Heart right ventricle (tissue), 16 donors: ENCODE data around the gene CLMN. TPM values are rescaled to one million over a fixed set of nuclear protein-coding genes. Genes with fewer than 3 reads are reported as not detected.

ENCODE experiments used
- ATAC-seq, 8 donors: fragments of 200-7000 bp; cut with Tn5 transposase; one replicate each; pipeline ENCODE4 v1.9.1; 2020; ENCODE audit warnings: mild to moderate bottlenecking in 8 of 8, moderate library complexity in 8 of 8, moderate number of reproducible peaks in 1 of 8
- DNase-seq, 2 donors: peaks; one replicate each; pipeline ENCODE4 v3.0.0-alpha.2; 2020
- H3K27ac ChIP-seq, 10 donors: fragments of 200-600 bp; sonication (generic) in 2 of 10; one replicate each; pipeline versions ENCODE4 v1.5.0 to v1.8.0; 2020 to 2022; ENCODE audit warnings: mild to moderate bottlenecking in 3 of 10
- H3K27me3 ChIP-seq, 7 donors: fragments of 200-600 bp; one replicate each; pipeline ENCODE4 v1.8.0; 2021 to 2022; ENCODE audit warnings: mild to moderate bottlenecking in 2 of 7
- H3K36me3 ChIP-seq, 9 donors: fragments of 200-600 bp; sonication (generic) in 1 of 9; one replicate each; pipeline versions ENCODE4 v1.5.0 to v1.8.0; 2020 to 2022; ENCODE audit warnings: mild to moderate bottlenecking in 2 of 9
- H3K4me1 ChIP-seq, 9 donors: fragments of 200-600 bp; sonication (generic) in 1 of 9; one replicate each; pipeline versions ENCODE4 v1.5.0 to v1.8.0; 2020 to 2022; ENCODE audit warnings: mild to moderate bottlenecking in 4 of 9
- H3K4me3 ChIP-seq, 10 donors: fragments of 200-600 bp; sonication (generic) in 2 of 10; one replicate each; pipeline versions ENCODE4 v1.5.0 to v1.8.0; 2020 to 2022; ENCODE audit warnings: mild to moderate bottlenecking in 7 of 10, moderate library complexity in 2 of 10
- H3K9me3 ChIP-seq, 11 donors: fragments of 200-600 bp in 10 of 11; sonication (generic) in 2 of 11; one replicate each; pipeline versions ENCODE4 v1.5.0 to v1.8.0; 2013 to 2022; ENCODE audit warnings: mild to moderate bottlenecking in 2 of 11, control low read depth in 1 of 11, moderate library complexity in 1 of 11
- CTCF ChIP-seq, 9 donors: fragments of 200-600 bp; sonication (generic) in 2 of 9; IDR thresholded peaks; one replicate each; pipeline versions ENCODE4 v1.5.0 to v1.8.0; 2021 to 2022; ENCODE audit warnings: antibody characterized with exemption in 9 of 9, mild to moderate bottlenecking in 5 of 9, moderate library complexity in 1 of 9
- WGBS, 2 donors: extraction: QIAGEN DNeasy Blood & Tissue Kit; methylation state at CpG; one replicate each; pipeline ENCODE4 v1.1.7; 2013; ENCODE audit warnings: inconsistent platforms in 1 of 2; 5-methylcytosine and 5-hydroxymethylcytosine counted together
- intact Hi-C, 10 donors: fragments of 100-400 bp; cut with DNase I; formaldehyde crosslinking; loops; one replicate each; pipeline versions ENCODE4 v1.11.1 to v1.14.2; 2022
- polyA plus RNA-seq, 2 donors: library from polyadenylated mRNA; stranded (reverse); fragments of 200-250 nt; gene quantifications; one replicate each; pipeline ENCODE4 v1.2.3, GENCODE V29; 2013
- total RNA-seq, 10 donors: library from RNA; stranded (reverse); fragmentation: NEBNext Ultra II Directional in 3 of 10; extraction: Animal tissue kit (Norgen Biotek cat#: 25700) in 3 of 10; gene quantifications; one replicate each; pipeline versions ENCODE4 v1.2.1 to v1.2.4, GENCODE V29; 2021 to 2023
- donor health status: Arrhythmogenic right ventricular cardiomyopathy.
- donor health status: ischemic (EF 13 %, LVEDD 7.1; RV severe dilation, severe dysfunction).
- donor health status: healthy with polysubstance abuse.
- donor health status: DM: no; HTN: yes; CAD: no.
- donor health status: DM: no; HTN: no; CAD: no.
- donor health status: ischemic (EF 25% LVEDD 6.9; RV normal size, moderate dysfunction).
- donor health status: ischemic (EF 25% LVEDD 5.7; RV mildly dilated, moderate dysfunction).
- donor health status: healthy.
- donor health status: DM: yes; HTN: yes; CAD: no.
- donor health status: Ischemic cardiomyopathy.
- donor health status: ischemic (EF 35%, LVEDD 5.7; RV mildly dilated, moderate dysfunction).
- donor health status: nonischemic (EF 11% LVEDD 7.7; RV severe dilation, severe dysfunction).
- donor health status: DM: yes; HTN: yes; CAD: no.
- donor health status: PGD.
- donor health status: ischemic (EF 29% LVEDD 5.4; RV normal size, mild dysfunction).
- donor health status: nonischemic (EF 23%, LVEDD 6.1; RV moderate dilation, normal function).

The CLMN gene
- total and polyA plus RNA-seq, 12 donors, result 2.6 to 14.5 (median 5.9) TPM

DNA sequence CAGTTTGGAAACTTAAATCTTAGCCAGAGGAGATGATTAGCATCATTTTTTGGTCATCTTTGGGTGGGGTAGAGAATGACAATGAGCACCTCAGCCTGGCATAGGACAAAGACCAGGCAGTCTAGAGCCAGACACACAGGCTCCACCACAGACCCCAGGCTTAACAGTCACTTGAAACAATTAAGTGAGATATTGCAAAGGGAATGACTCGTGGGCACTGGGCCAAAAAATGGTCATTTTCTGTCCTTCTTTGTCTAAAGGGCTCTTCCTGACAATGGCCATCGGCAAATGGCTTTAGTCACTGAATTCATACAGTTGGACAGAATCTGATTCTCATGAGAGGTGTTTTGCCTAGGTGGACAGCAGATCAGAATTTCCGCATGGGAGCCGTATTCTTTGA lies 84.4 kb downstream of the CLMN start:
- peaks cover 0 to 58% (median 17%) of the 10 kb centered on the region in 9 donors for H3K4me1 ChIP-seq
- WGBS, 2 donors, result 67 to 83% methylated on average over 4 of the region's 4 CpGs
- TF ChIP-seq CTCF (IDR thresholded peaks at IDR 0.05), result no peak
- no peaks in the 10 kb centered on the region for H3K36me3 ChIP-seq
- H3K4me3 ChIP-seq, result no peak overlapping the region
- H3K27me3 ChIP-seq, result peaks cover 0 to 8% (median 0%) of the 10 kb centered on the region in 7 donors
- H3K9me3 ChIP-seq, result no peaks in the 10 kb centered on the region
- no peak for DNase-seq
- no peak for ATAC-seq
- H3K27ac ChIP-seq, result no peak overlapping the region
- intact Hi-C loops, result loop anchor here in 1 of 10 donors (10.0 kb wide), 1 partner anchor 59 kb away; no protein-coding TSS in a partner anchor

- H3K27me3 ChIP-seq, result peaks cover 0 to 11% (median 1%) of the 10 kb centered on the region in 7 donors
- no peak for DNase-seq
- H3K4me1 ChIP-seq, result peaks cover 0 to 58% (median 17%) of the 10 kb centered on the region in 9 donors
- no peak for TF ChIP-seq CTCF (IDR thresholded peaks at IDR 0.05)
- intact Hi-C loops, result loop anchor here in 1 of 10 donors (10.0 kb wide), 1 partner anchor 60 kb away; no protein-coding TSS in a partner anchor
- H3K9me3 ChIP-seq, result no peaks in the 10 kb centered on the region
- H3K27ac ChIP-seq, result peak overlapping the region in 7 of 10 donors; percentile 6 to 52 (median 40)
- no peaks in the 10 kb centered on the region for H3K36me3 ChIP-seq
- H3K4me3 ChIP-seq, result no peak overlapping the region
- WGBS, 2 donors, result 75 to 82% methylated on average over 8 of the region's 8 CpGs
- peak in 2 of 8 donors; percentile 7 to 9 for ATAC-seq
Measured at GRCh38 chr14:95234426-95234825, 85.3 kb downstream of the CLMN start.

GRCh38 chr14:95233702-95234241 lies 85.9 kb downstream of the CLMN start:
- Histone ChIP-seq H3K9me3 (no peaks in the 10 kb centered on the region), H3K27ac (peak overlapping the region in 7 of 10 donors; percentile 6 to 52 (median 40)), H3K4me3 (no peak overlapping the region), H3K27me3 (peaks cover 0 to 15% (median 4%) of the 10 kb centered on the region in 7 donors), H3K36me3 (no peaks in the 10 kb centered on the region), H3K4me1 (peaks cover 0 to 58% (median 17%) of the 10 kb centered on the region in 9 donors)
- DNase-seq (peak; percentile 62 to 64), ATAC-seq (peak; percentile 78 to 91 (median 82))
- intact Hi-C loops, result loop anchor here in 1 of 10 donors (10.0 kb wide), 1 partner anchor 61 kb away; no protein-coding TSS in a partner anchor
- WGBS, 2 donors, result 63 to 65% methylated on average over 9 of the region's 9 CpGs
- no peak for TF ChIP-seq CTCF (IDR thresholded peaks at IDR 0.05)

GRCh38 chr14:95232894-95233584 lies 86.7 kb downstream of the CLMN start:
- Histone ChIP-seq H3K4me3 (no peak overlapping the region), H3K27ac (peak overlapping the region in 1 of 10 donors; percentile 24), H3K36me3 (no peaks in the 10 kb centered on the region), H3K4me1 (peaks cover 0 to 54% (median 17%) of the 10 kb centered on the region in 9 donors), H3K9me3 (no peaks in the 10 kb centered on the region), H3K27me3 (peaks cover 0 to 21% (median 4%) of the 10 kb centered on the region in 7 donors)
- DNase-seq (no peak), ATAC-seq (no peak)
- intact Hi-C loops, result loop anchor here in 1 of 10 donors (10.0 kb wide), 1 partner anchor 62 kb away; no protein-coding TSS in a partner anchor
- TF ChIP-seq CTCF (IDR thresholded peaks at IDR 0.05), result no peak
- WGBS, 2 donors, result 92 to 93% methylated on average over 3 of the region's 3 CpGs
